HepG2 (cell line): ENCODE results near the gene CST3. TPM values are rescaled to one million over a fixed set of nuclear protein-coding genes. Genes with fewer than 3 reads are reported as not detected.

ENCODE experiments used
- CBFB ChIP-seq: sonication (generic); formaldehyde crosslinking; IDR thresholded peaks from 2 replicates; pipeline ENCODE4 v1.4.0; 2020; ENCODE audit warnings: missing genetic modification reagents
- CHD4 ChIP-seq: fragments of 200-600 bp; sonication (generic); IDR thresholded peaks from 2 replicates; pipeline ENCODE4 v1.7.0; 2017; ENCODE audit warnings: mild to moderate bottlenecking, low read length, borderline replicate concordance
- DZIP1 ChIP-seq: sonication (generic); formaldehyde crosslinking; IDR thresholded peaks from 2 replicates; pipeline ENCODE4 v1.5.0; 2020; ENCODE audit warnings: mild to moderate bottlenecking, missing genetic modification reagents
- FOXO4 ChIP-seq: sonication (generic); formaldehyde crosslinking; conservative IDR thresholded peaks from 2 replicates; pipeline ENCODE4 v1.8.1; 2023; ENCODE audit warnings: missing genetic modification reagents
- GMEB2 ChIP-seq: IDR thresholded peaks from 2 replicates; pipeline ENCODE4 v1.6.1; 2016; ENCODE audit warnings: missing biosample characterization, missing genetic modification reagents, low read depth
- MIER3 ChIP-seq: IDR thresholded peaks from 2 replicates; pipeline ENCODE4 v1.6.1; 2016; ENCODE audit warnings: missing compliant biosample characterization, borderline replicate concordance
- MXD4 ChIP-seq: IDR thresholded peaks from 2 replicates; pipeline ENCODE4 v1.6.1; 2016; ENCODE audit warnings: mild to moderate bottlenecking, missing biosample characterization, missing genetic modification reagents
- NAIF1 ChIP-seq: sonication (generic); formaldehyde crosslinking; IDR thresholded peaks from 2 replicates; pipeline ENCODE4 v1.5.0; 2020; ENCODE audit warnings: mild to moderate bottlenecking, missing genetic modification reagents, borderline replicate concordance
- SAP130 ChIP-seq: IDR thresholded peaks from 2 replicates; pipeline ENCODE4 v1.6.1; 2016; ENCODE audit warnings: low read depth
- SNAI1 ChIP-seq: sonication (generic); formaldehyde crosslinking; IDR thresholded peaks from 2 replicates; pipeline ENCODE4 v1.5.0; 2020; ENCODE audit warnings: mild to moderate bottlenecking, missing genetic modification reagents, borderline replicate concordance
- SOX6 ChIP-seq, 2 experiments: fragments of 450-650 bp in 1 of 2; sonication (generic) in 1 of 2; formaldehyde crosslinking in 1 of 2; IDR thresholded peaks; 2 replicates each; pipeline versions ENCODE4 v1.4.0 to v1.6.1; 2017 to 2020; ENCODE audit warnings: antibody characterized with exemption in 1 of 2, mild to moderate bottlenecking in 1 of 2, missing genetic modification reagents in 1 of 2
- SSRP1 ChIP-seq: IDR thresholded peaks from 2 replicates; pipeline ENCODE4 v1.6.1; 2016; ENCODE audit warnings: control low read depth
- THAP7 ChIP-seq: sonication (generic); formaldehyde crosslinking; IDR thresholded peaks from 2 replicates; pipeline ENCODE4 v1.8.1; 2023; ENCODE audit warnings: mild to moderate bottlenecking, missing genetic modification reagents
- THRA ChIP-seq: sonication (generic); formaldehyde crosslinking; IDR thresholded peaks from 2 replicates; pipeline ENCODE4 v1.4.0; 2020; ENCODE audit warnings: missing genetic modification reagents, borderline replicate concordance
- ZNF503 ChIP-seq: sonication (generic); formaldehyde crosslinking; IDR thresholded peaks from 2 replicates; pipeline ENCODE4 v1.4.0; 2020; ENCODE audit warnings: missing genetic modification reagents
- ZNF619 ChIP-seq: sonication (generic); formaldehyde crosslinking; IDR thresholded peaks from 2 replicates; pipeline ENCODE4 v1.4.0; 2020; ENCODE audit warnings: mild to moderate bottlenecking, missing genetic modification reagents
- ZNF644 ChIP-seq: IDR thresholded peaks from 2 replicates; pipeline ENCODE4 v1.6.1; 2016; ENCODE audit warnings: low read depth
- ZNF782 ChIP-seq: sonication (generic); formaldehyde crosslinking; IDR thresholded peaks from 2 replicates; pipeline ENCODE4 v1.4.0; 2020; ENCODE audit warnings: missing genetic modification reagents, mild to moderate bottlenecking, borderline replicate concordance
- polyA plus RNA-seq, 8 experiments: library from polyadenylated mRNA; depleted of rRNA in 3 of 8; stranded (reverse) in 7 of 8; unstranded in 1 of 8; fragments of >200 nt; fragmentation: Illumina TruSeq in 4 of 8; extraction: Trizol in 4 of 8; gene quantifications; 2 replicates each; pipeline versions ENCODE4 v1.2.1 to v1.2.3, GENCODE V29; 2011 to 2016; ENCODE audit warnings: low read depth in 4 of 8, missing spikeins in 1 of 8, mixed read lengths in 1 of 8; ENCODE audit not compliant: insufficient read depth in 1 of 8
- total RNA-seq, 5 experiments: library from RNA; depleted of rRNA; stranded (reverse); fragments of >200 nt; fragmentation: Illumina TruSeq; extraction: Trizol; gene quantifications; 2 replicates each; pipeline ENCODE4 v1.2.3, GENCODE V29; 2016; ENCODE audit warnings: low read depth in 1 of 5

The CST3 gene
- total and polyA plus RNA-seq, 2 of the 13 experiments (the other 11 are each of a cell fraction or from before 2014, with no cell fraction given) = 690 to 1,005 TPM

- TF ChIP-seq ZNF503 (CRISPR knock-in tag) (0 out of 2 replicates have a peak, but pooled peaks have one; percentile 27), ZNF644 (CRISPR knock-in tag) (peak; percentile 73), SOX6 (IDR thresholded peaks at IDR 0.05) (no peak), SOX6 (CRISPR knock-in tag; IDR thresholded peaks at IDR 0.05) (peak; percentile 84), MIER3 (peak; percentile 71; the same call in 1 of the 2 replicates), DZIP1 (no peak), CBFB (no peak), SNAI1 (no peak), NAIF1 (CRISPR knock-in tag) (no peak), THAP7 (CRISPR knock-in tag) (peak; percentile 16; the same call in 1 of the 2 replicates), SAP130 (peak; percentile 86), THRA (CRISPR knock-in tag) (peak; percentile 92), GMEB2 (no peak), MXD4 (CRISPR knock-in tag) (peak; percentile 50; the same call in 1 of the 2 replicates), CHD4 (no peak), ZNF619 (CRISPR knock-in tag) (no peak), ZNF782 (CRISPR knock-in tag) (no peak), FOXO4 (no peak), SSRP1 (CRISPR knock-in tag) (0 out of 2 replicates have a peak, but pooled peaks have one; percentile 25)
These were observed 3.2 kb upstream of the CST3 start (continued) for GRCh38 chr20:23640671-23641667.
